CD14-positive monocyte (primary cell): ENCODE data around the gene KCNMB1. TPM values are rescaled to one million over a fixed set of nuclear protein-coding genes. Genes with fewer than 3 reads are reported as not detected.

ENCODE experiments used
- DNase-seq, 3 donors: peaks; one replicate each; pipeline ENCODE4 v3.0.0-alpha.2; 2011 to 2022
- H2AFZ ChIP-seq: 2 replicates; pipeline ENCODE4 v1.6.0; 2012; ENCODE audit warnings: mild to moderate bottlenecking, low read depth, low read length, inconsistent platforms; ENCODE audit not compliant: insufficient read depth, poor library complexity, severe bottlenecking
- H3K27ac ChIP-seq, 2 donors: 1 replicate in 1 of 2; 2 replicates in 1 of 2; pipeline ENCODE4 v1.5.1; 2012 to 2013; ENCODE audit warnings: low read length in 2 of 2, control low read depth in 1 of 2, inconsistent platforms in 1 of 2, low read depth in 1 of 2, mild to moderate bottlenecking in 1 of 2
- H3K27me3 ChIP-seq, 2 donors: one replicate each; pipeline versions ENCODE4 v1.6.0 to v1.6.1; 2011 to 2013; ENCODE audit warnings: low read length in 2 of 2; ENCODE audit not compliant: control insufficient read depth in 2 of 2, insufficient read depth in 2 of 2
- H3K36me3 ChIP-seq, 2 donors: replicated peaks in 1 of 2; 1 replicate in 1 of 2; 2 replicates in 1 of 2; pipeline versions ENCODE4 v1.5.1 to v1.6.1; 2012 to 2013; ENCODE audit warnings: low read length in 2 of 2, control low read depth in 1 of 2, inconsistent platforms in 1 of 2, mild to moderate bottlenecking in 1 of 2; ENCODE audit not compliant: insufficient read depth in 2 of 2, control insufficient read depth in 1 of 2
- H3K4me1 ChIP-seq, 2 donors: 1 replicate in 1 of 2; 2 replicates in 1 of 2; pipeline versions ENCODE4 v1.5.1 to v1.6.1; 2012 to 2013; ENCODE audit warnings: low read length in 2 of 2, control low read depth in 1 of 2, inconsistent platforms in 1 of 2, mild to moderate bottlenecking in 1 of 2, moderate library complexity in 1 of 2; ENCODE audit not compliant: insufficient read depth in 2 of 2, control insufficient read depth in 1 of 2
- H3K4me2 ChIP-seq: replicated peaks from 2 replicates; pipeline ENCODE3; 2012; ENCODE audit warnings: low read length, moderate library complexity, mild to moderate bottlenecking; ENCODE audit not compliant: poor library complexity, severe bottlenecking; ENCODE audit errors: extremely low read depth
- H3K4me3 ChIP-seq, 3 experiments: fragments of 200-600 bp in 1 of 3; sonication (generic) in 1 of 3; replicated peaks in 1 of 3; 1 replicate in 2 of 3; 2 replicates in 1 of 3; pipeline ENCODE4 v1.5.1; 2011 to 2013; ENCODE audit warnings: low read length in 3 of 3, mild to moderate bottlenecking in 3 of 3, control low read depth in 2 of 3, low read depth in 2 of 3, inconsistent platforms in 1 of 3, moderate library complexity in 1 of 3
- H3K79me2 ChIP-seq: 2 replicates; pipeline ENCODE4 v1.6.0; 2012; ENCODE audit warnings: mild to moderate bottlenecking, control low read depth, inconsistent platforms, low read length, moderate library complexity; ENCODE audit not compliant: insufficient read depth
- H3K9ac ChIP-seq: 2 replicates; pipeline ENCODE4 v1.6.0; 2017; ENCODE audit warnings: low read length, mild to moderate bottlenecking; ENCODE audit not compliant: insufficient read depth, poor library complexity, severe bottlenecking
- H3K9me3 ChIP-seq, 2 donors: replicated peaks in 1 of 2; 1 replicate in 1 of 2; 2 replicates in 1 of 2; pipeline versions ENCODE4 v1.5.1 to v1.6.1; 2012 to 2013; ENCODE audit warnings: low read length in 2 of 2, control low read depth in 1 of 2; ENCODE audit not compliant: control insufficient read depth in 1 of 2, insufficient read depth in 1 of 2
- H4K20me1 ChIP-seq: 2 replicates; pipeline ENCODE4 v1.6.0; 2012; ENCODE audit warnings: mild to moderate bottlenecking, low read length, control low read depth, moderate library complexity; ENCODE audit not compliant: insufficient read depth
- H3K27ac Mint-ChIP-seq, 7 donors: one replicate each; pipeline ENCODE4 v1.8.0; 2020; ENCODE audit warnings: mild to moderate bottlenecking in 7 of 7, mixed read lengths in 7 of 7, moderate library complexity in 6 of 7, inconsistent platforms in 2 of 7
- H3K27me3 Mint-ChIP-seq, 3 donors: one replicate each; pipeline ENCODE4 v1.8.0; 2021 to 2022; ENCODE audit warnings: low read depth in 3 of 3, mild to moderate bottlenecking in 3 of 3, mixed read lengths in 3 of 3, moderate library complexity in 3 of 3, inconsistent platforms in 1 of 3
- H3K36me3 Mint-ChIP-seq, 2 donors: one replicate each; pipeline ENCODE4 v1.8.0; 2020; ENCODE audit warnings: mixed read lengths in 2 of 2, inconsistent platforms in 1 of 2, mild to moderate bottlenecking in 1 of 2
- H3K4me1 Mint-ChIP-seq: one replicate; pipeline ENCODE4 v1.8.0; 2020; ENCODE audit warnings: mild to moderate bottlenecking, mixed read lengths
- H3K4me3 Mint-ChIP-seq, 2 donors: one replicate each; pipeline ENCODE4 v1.8.0; 2020; ENCODE audit warnings: mild to moderate bottlenecking in 2 of 2, mixed read lengths in 2 of 2, moderate library complexity in 1 of 2
- H3K9me3 Mint-ChIP-seq, 7 donors: one replicate each; pipeline ENCODE4 v1.8.0; 2020 to 2022; ENCODE audit warnings: mixed read lengths in 7 of 7, mild to moderate bottlenecking in 6 of 7, moderate library complexity in 6 of 7, inconsistent platforms in 2 of 7
- CTCF ChIP-seq: fragments of 200-600 bp; IDR thresholded peaks from one replicate; pipeline ENCODE4 v1.8.0; 2022; ENCODE audit warnings: antibody characterized with exemption, mild to moderate bottlenecking
- WGBS: methylation state at CpG from one replicate; pipeline ENCODE4 v1.1.5; 2013; ENCODE audit warnings: missing lambda C conversion rate; ENCODE audit not compliant: insufficient coverage; 5-methylcytosine and 5-hydroxymethylcytosine counted together
- intact Hi-C, 2 donors: fragments of 100-400 bp; cut with micrococcal nuclease; formaldehyde crosslinking; loops; one replicate each; pipeline versions ENCODE4 v1.15.0 to v1.15.1; 2023
- polyA plus RNA-seq, 3 donors: library from polyadenylated mRNA; depleted of rRNA in 1 of 3; unstranded in 2 of 3; stranded (reverse) in 1 of 3; fragments of 300-500 nt in 2 of 3; fragments of >200 nt in 1 of 3; fragmentation: Illumina TruSeq in 2 of 3; gene quantifications; 1 replicate in 2 of 3; 2 replicates in 1 of 3; pipeline ENCODE4 v1.2.3, GENCODE V29; 2012 to 2021

KCNMB1 gene
- polyA plus RNA-seq, 3 donors, result 0.79 to 20.8 (median 1.2) TPM

GRCh38 chr5:170410401-170410800 lies 21.2 kb upstream of the KCNMB1 start:
- Histone ChIP-seq H2AFZ (no peak overlapping the region), H3K27ac (no peak overlapping the region), H3K27me3 (no peaks in the 10 kb centered on the region), H3K36me3 (no peaks in the 10 kb centered on the region), H3K79me2 (no peaks in the 10 kb centered on the region), H4K20me1 (no peaks in the 10 kb centered on the region), H3K4me1 (peaks cover 16 to 25% of the 10 kb centered on the region in 2 donors), H3K4me2 (no peak overlapping the region), H3K9me3 (no peaks in the 10 kb centered on the region), H3K4me3 (no peak overlapping the region), H3K9ac (no peak overlapping the region)
- Mint-ChIP-seq H3K4me1 (peaks cover 25% of the 10 kb centered on the region), H3K4me3 (no peak overlapping the region), H3K27ac (no peak overlapping the region), H3K9me3 (no peaks in the 10 kb centered on the region), H3K27me3 (peaks cover 0 to 3% (median 0%) of the 10 kb centered on the region in 3 donors), H3K36me3 (no peaks in the 10 kb centered on the region)
- DNase-seq, result no peak
- 100% methylated on average over 2 of the region's 2 CpGs for WGBS
- intact Hi-C loops, result loop anchor here in 1 of 2 donors (10.0 kb wide), 1 partner anchor 306 kb away; the partner anchor contains the start of gene FOXI1
- no peak for TF ChIP-seq CTCF

GRCh38 chr5:170408877-170409660 lies 19.9 kb upstream of the KCNMB1 start:
- Histone ChIP-seq H3K27ac (no peak overlapping the region), H3K4me1 (peaks cover 29 to 34% of the 10 kb centered on the region in 2 donors), H4K20me1 (no peaks in the 10 kb centered on the region), H3K4me2 (no peak overlapping the region), H2AFZ (no peak overlapping the region), H3K9ac (no peak overlapping the region), H3K36me3 (no peaks in the 10 kb centered on the region), H3K4me3 (no peak overlapping the region), H3K27me3 (no peaks in the 10 kb centered on the region), H3K79me2 (no peaks in the 10 kb centered on the region), H3K9me3 (no peaks in the 10 kb centered on the region)
- peaks cover 0 to 3% (median 0%) of the 10 kb centered on the region in 3 donors for H3K27me3 Mint-ChIP-seq
- intact Hi-C loops, result loop anchor here in 1 of 2 donors (5.0 kb wide), 1 partner anchor 47 kb away; no protein-coding TSS in a partner anchor
- H3K9me3 Mint-ChIP-seq, result peaks cover 0 to 4% (median 2%) of the 10 kb centered on the region in 7 donors
- H3K36me3 Mint-ChIP-seq, result no peaks in the 10 kb centered on the region
- DNase-seq, result no peak
- TF ChIP-seq CTCF, result no peak
- WGBS, result 82% methylated on average over 3 of the region's 7 CpGs
- peaks cover 36% of the 10 kb centered on the region for H3K4me1 Mint-ChIP-seq
- H3K27ac Mint-ChIP-seq, result no peak overlapping the region
- H3K4me3 Mint-ChIP-seq, result no peak overlapping the region
